ENCODE measurements around the gene NFKB2.

DNA sequence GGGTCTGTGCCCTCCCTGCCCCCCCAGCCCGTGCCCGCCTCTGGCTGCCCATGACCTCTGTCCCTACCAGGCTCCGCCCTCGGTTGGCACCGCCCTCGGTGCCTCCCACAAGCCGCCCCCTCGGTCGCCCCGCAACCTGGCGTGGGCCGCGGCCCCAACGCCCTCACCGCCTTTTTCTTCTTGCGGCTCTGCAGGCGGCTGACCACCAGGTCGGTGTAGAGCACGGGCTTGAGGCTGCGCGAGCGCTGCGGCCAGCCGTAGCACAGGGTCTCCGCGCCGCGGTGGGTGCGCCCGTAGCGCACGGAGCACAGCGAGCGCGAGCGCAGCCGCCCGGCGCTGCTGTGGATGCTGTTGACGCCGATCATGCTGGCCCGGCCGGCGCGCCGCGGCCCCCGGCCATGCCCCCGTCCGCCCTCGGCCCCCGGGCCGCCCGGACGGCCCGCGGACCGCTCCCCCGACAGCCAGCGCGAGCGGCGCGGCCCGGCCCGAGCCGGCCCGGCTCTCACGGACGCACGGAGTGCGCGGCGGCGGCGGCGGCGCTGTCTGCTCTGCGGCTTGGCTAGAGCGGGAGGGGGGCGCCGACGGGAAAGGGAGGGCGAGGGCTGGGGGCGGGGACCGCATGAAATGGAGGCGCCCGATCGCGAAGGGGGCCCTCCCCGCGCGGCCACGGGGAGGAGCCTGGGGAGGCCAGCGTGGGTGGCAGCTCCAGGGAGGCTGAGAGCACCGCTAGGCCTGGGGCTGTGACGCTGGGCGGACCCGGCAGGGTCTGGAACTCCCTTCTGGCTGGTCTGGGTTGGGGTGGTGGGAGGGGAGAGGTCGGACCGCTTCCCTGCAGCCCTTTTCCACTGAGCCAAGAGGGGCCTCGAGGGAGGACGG lies 13.5 kb downstream of the NFKB2 start:
- TF ChIP-seq EZH2 (IDR thresholded peaks at IDR 0.05; ENCODE audit: insufficient read depth, poor library complexity, severe bottlenecking) (no peak), EZH2phosphoT487 (IDR thresholded peaks at IDR 0.05; ENCODE audit: insufficient read depth, low read depth) (no peak)
